Measurements from ENCODE around the gene GNAS. TPM values are rescaled to one million over a fixed set of nuclear protein-coding genes. Genes with fewer than 3 reads are reported as not detected.

The GNAS gene
- total and polyA plus RNA-seq, 12 donors = 1,348 to 5,181 (median 1,783) TPM

DNA sequence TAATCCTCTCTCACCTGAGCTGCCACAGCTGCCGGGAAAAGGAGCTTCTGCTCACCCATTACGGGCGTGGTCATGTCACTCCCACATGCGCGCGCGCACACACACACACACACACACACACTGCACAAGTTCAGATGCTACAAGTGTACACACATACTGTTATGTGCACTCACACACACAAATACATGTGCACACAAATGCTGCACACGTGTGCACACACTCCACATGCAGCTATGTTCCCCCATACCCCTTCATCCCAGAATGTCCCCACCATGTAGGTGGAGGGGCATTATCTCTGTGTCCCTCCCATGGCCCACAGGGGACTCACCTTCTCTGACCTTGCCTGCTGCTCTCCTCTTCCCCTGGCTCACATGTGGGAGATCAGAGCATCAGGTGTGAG, 39.1 kb upstream of the GNAS start:
- Histone ChIP-seq H3K4me3 (no peak overlapping the region), H3K27me3 (peaks cover 0 to 38% (median 18%) of the 10 kb centered on the region in 7 donors), H3K4me1 (no peaks in the 10 kb centered on the region), H3K36me3 (no peaks in the 10 kb centered on the region), H3K9me3 (no peaks in the 10 kb centered on the region), H3K27ac (no peak overlapping the region)
- WGBS, 2 donors = 82 to 91% methylated on average over 8 of the region's 8 CpGs
- no peak for TF ChIP-seq CTCF (IDR thresholded peaks at IDR 0.05)
- intact Hi-C loops (cut with DNase I) = no loop called here
- no peak for ATAC-seq
- no peak for DNase-seq

DNA sequence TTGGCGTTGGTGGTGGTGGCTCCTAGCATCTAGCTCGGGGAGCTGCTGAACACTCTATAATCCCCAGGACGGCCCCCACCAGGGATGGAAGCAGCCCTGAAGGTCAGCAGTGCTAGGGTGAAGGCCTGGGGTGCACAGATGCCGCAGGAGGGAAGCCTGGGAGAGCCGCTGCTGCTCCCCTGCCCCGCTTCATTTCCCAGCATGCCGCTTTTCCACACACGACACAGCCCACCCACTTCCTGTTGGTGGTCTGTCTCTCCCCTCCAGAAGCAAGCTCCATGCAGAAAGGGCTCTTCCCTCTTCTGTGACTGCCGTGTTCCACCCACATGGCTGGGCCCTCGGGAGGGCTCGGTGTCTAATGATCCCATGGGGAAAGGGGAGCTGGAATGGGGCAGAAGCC, 37.1 kb upstream of the GNAS start:
- WGBS, 2 donors = 73 to 82% methylated on average over 11 of the region's 11 CpGs
- no peaks in the 10 kb centered on the region for H3K9me3 ChIP-seq
- H3K36me3 ChIP-seq = no peaks in the 10 kb centered on the region
- peaks cover 0 to 20% (median 14%) of the 10 kb centered on the region in 7 donors for H3K27me3 ChIP-seq
- no peaks in the 10 kb centered on the region for H3K4me1 ChIP-seq
- H3K4me3 ChIP-seq = no peak overlapping the region
- no peak overlapping the region for H3K27ac ChIP-seq
- TF ChIP-seq CTCF (IDR thresholded peaks at IDR 0.05) = no peak
- intact Hi-C loops (cut with DNase I) = no loop called here
- ATAC-seq (no peak), DNase-seq (no peak)

DNA sequence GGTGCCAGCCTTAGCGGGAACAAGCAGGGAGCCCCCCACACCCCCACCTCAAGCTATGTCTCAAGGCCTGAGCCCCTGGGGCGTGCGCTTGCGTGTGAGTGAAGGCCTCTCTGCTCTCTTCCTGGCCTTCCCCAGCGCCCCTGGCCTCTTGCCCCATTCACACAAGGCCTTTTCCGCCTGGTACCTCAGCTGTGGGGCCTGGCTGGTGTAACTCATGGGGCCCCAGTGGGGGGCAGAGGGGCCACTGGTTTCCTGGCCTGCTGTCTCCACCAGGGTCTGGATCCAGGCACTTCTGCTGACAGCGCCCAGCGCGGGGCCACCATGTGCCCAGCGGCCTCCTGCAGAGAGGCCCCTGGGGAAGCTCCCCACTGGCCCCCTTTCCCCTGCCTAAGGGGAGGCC, 36.5 kb upstream of the GNAS start:
- H3K4me3 ChIP-seq = no peak overlapping the region
- no peak for ATAC-seq
- H3K36me3 ChIP-seq = no peaks in the 10 kb centered on the region
- peaks cover 0 to 14% (median 8%) of the 10 kb centered on the region in 7 donors for H3K27me3 ChIP-seq
- intact Hi-C loops (cut with DNase I) = no loop called here
- H3K9me3 ChIP-seq = no peaks in the 10 kb centered on the region
- no peak for TF ChIP-seq CTCF (IDR thresholded peaks at IDR 0.05)
- no peaks in the 10 kb centered on the region for H3K4me1 ChIP-seq
- no peak overlapping the region for H3K27ac ChIP-seq
- 92 to 93% methylated on average over 10 of the region's 10 CpGs for WGBS, 2 donors
- no peak for DNase-seq

- Histone ChIP-seq H3K27me3 (peaks cover 0 to 6% (median 0%) of the 10 kb centered on the region in 7 donors), H3K4me3 (no peak overlapping the region), H3K36me3 (no peaks in the 10 kb centered on the region), H3K4me1 (no peaks in the 10 kb centered on the region), H3K9me3 (no peaks in the 10 kb centered on the region), H3K27ac (no peak overlapping the region)
- no peak for ATAC-seq
- no peak for TF ChIP-seq CTCF (IDR thresholded peaks at IDR 0.05)
- intact Hi-C loops (cut with DNase I) = no loop called here
- no peak for DNase-seq
- 92 to 94% methylated on average over 30 of the region's 30 CpGs for WGBS, 2 donors
These were observed 35.4 kb upstream of the GNAS start for GRCh38 chr20:58816957-58817651.

Data from heart right ventricle (tissue), 16 donors.